Inflammatory macrophage treated with lipopolysaccharide for 1 hour (primary cell): ENCODE measurements around the gene MFAP3.
A peak's percentile ranks its signal among the peaks of the same experiment; 100 is the strongest.
"Not testable (repeated sequence)": the region's sequence is repeated elsewhere in the genome, so short reads cannot be mapped to it uniquely, and the experiment has no call there.

ENCODE experiments used
- DNase-seq, 2 donors: peaks; one replicate each; pipeline ENCODE4 v3.0.0-alpha.2; 2020 to 2022

MFAP3 gene

DNA sequence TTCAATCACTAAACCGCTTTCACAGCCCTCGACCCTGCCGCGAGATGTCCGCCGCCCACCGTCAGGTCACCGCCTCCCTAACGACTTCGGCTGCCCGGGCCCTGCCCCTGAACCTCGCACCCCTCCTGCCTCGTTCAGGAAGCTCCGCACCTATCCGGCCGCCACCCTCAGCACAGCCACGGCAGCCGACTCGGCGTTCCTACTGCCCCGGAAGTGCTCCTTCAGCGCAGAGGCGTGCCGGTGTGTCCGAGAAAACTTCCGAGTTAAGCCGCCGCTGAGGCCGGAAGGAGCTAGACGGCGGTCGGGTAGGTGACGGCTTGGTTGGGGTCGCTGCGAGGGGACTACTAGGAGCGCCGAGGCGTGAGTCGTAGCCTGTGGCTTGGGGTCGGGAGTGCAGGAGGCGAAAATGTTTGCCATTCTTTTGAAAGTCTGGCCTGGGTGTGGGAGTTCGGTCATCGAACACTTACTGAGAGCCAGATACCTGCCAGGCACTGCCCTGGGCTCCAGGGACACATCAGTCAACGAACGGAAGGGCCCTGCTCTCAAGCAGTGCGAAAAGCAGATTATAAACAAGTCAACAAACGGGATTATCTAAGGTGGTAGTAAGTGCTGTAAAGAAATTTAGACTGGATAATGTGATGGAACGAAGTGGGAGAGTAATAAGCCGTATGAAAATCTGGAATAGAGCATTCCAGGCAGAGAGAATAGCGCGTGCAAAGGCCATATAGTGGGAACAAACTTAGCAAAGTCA, at the start of gene MFAP3, which contains the start of gene FAM114A2:
Gene MFAP3, plus strand, starts transcription at position 261 of the 751 bp plus-strand sequence. CDS start 10,756 bp downstream, outside the sequence.
Gene FAM114A2, minus strand, starts transcription at position 204 of the 751 bp plus-strand sequence. CDS start 3,957 bp downstream, outside the sequence.
- peak; percentile 84 for DNase-seq

GRCh38 chr5:153991168-153991567, 47.6 kb upstream of the MFAP3 start:
- DNase-seq, result no peak

GRCh38 chr5:153998010-153998409, 40.8 kb upstream of the MFAP3 start:
- DNase-seq, result no peak

GRCh38 chr5:153998768-153999167, 40.0 kb upstream of the MFAP3 start:
- DNase-seq, result no peak

GRCh38 chr5:153999995-154000394, 38.8 kb upstream of the MFAP3 start:
- no peak for DNase-seq

DNA sequence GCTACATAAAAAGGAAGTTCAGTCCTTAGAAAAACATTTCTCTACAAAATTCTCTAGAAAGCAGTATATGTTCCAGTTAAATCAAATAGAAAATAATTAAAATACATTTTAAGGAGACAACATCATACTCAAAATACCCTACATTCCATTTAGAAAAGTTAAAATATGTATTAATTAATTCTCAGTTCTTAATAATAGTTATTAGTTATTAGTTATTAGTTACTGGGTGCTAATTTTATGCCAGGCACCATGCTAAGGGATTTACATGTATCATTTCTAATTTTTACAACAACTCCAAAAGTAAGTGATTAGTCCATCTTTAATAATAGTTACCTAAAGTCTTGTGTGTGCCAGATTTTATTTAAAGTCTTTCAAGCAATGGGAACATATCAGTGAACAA, 38.1 kb upstream of the MFAP3 start:
- no peak for DNase-seq

DNA sequence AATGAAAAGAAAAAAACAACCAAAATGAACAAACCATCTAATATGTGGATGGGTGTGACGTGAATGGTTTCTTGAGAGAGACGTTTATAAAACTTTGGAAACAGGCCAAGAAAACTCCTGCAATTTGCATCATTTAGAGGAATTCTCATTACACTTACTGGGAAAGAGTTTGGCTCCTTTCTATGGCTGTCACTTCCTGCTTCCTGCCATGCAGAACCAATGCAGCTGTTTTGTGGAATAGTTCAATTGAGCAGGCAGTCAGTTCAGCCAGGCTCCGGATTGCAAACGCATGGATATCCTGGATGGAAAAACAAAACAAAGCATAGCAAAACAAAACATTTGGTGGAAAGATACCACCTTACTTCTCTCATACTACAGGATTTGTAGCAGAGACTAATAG, 36.7 kb upstream of the MFAP3 start:
- no peak for DNase-seq

GRCh38 chr5:154002511-154003020, 36.2 kb upstream of the MFAP3 start:
- no peak for DNase-seq

DNA sequence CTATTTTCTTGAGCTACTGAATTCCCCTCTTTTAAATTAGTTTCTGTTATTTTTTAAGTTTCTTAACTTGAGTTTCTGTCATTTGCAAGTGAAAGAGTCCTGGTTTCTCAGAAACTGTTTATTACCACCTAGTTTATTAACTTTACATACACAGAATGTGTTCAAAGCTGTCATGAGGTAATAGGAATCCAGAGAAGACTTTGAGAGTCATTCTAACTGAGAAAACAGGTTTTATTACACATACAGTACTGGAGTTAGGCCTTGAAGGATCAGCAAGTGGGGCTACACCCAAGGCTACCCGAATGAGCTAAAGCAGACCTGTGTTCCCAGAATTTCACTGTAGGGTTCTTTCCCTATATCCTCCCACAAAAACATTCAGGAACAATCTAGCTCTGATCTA, 33.1 kb upstream of the MFAP3 start:
- no peak for DNase-seq

DNA sequence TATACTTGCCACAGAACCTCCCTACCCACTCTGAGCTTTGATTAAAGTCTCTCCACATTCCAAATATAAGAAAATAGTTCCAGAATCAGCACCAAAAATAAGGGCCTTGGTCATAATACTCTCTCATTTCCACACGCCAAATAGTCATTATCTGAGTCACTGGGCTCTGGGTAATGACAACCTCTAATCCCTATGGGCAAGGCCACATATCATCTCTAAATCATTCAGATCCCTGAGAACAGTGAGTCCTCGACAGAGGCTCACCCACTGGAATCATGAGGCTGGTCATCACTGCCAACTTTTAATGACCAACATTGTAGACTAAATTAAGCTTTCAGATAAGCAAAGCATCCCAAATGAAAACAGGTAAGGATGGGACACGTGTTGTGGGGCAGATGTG, 28.1 kb upstream of the MFAP3 start:
- DNase-seq, result no peak

- no peak for DNase-seq
Observed at GRCh38 chr5:154015071-154015693, 23.6 kb upstream of the MFAP3 start.

DNA sequence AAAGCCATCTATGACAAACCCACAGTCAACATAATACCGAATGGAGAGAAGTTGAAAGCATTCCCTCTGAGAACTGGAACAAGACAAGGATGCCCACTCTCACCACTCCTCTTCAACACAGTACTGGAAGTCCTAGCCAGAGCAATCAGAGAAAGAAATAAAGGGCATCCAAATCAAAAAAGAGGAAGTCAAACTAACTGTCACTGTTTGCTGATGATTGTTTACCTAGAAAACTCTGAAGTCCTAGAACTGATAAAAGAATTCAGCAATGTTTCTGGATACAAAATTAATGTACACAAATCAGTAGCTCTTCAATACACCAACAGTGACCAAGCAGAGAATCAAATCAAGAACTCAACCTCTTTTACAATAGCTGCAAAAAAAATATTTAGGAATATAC, 19.8 kb upstream of the MFAP3 start:
- not testable (repeated sequence) for DNase-seq

DNA sequence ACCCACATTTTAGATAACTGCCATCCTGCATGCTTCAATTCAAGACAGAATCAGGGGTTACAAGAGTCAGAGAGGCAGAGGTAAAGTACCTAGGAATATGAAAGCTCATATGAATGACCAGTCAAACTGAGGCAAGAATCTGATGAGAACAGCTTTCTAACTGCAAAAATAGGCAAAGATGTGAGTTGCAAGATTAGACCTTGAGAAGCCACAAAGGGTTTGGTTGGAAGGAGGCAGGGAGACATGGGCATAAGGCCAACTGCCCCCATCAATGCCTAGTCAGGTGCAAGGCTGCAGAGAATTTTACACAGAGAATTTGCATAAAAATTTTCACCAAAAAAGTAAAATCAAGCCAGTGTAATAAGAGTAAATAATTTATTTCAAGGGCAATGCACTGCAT, 12.8 kb upstream of the MFAP3 start:
- no peak for DNase-seq

DNA sequence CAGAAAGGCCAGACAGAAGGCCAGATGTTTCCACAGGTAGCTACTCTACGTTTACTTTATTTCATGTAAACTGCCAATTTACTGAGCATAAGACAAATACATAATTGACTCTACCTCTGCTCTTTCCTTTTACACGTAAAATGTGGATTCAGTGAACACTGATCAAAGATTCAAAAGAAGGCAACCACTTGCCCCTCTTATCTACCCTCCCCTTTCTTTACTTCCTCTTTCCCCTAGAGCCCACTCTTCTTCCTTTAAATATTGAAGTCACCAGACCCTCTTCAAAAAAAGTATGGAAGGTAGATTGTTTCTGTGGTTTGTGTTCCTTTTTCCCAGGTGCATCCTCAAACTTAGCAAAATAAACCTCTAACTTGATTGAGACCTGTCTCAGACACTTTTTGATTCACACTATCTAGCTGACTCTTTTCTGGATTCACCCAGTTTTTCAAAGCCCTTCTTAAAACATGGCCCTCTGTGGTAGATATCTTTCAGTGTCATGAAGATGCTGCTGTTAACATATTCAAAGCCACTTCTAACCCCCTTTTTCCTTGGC, 6.8 kb upstream of the MFAP3 start:
- DNase-seq, result no peak

DNA sequence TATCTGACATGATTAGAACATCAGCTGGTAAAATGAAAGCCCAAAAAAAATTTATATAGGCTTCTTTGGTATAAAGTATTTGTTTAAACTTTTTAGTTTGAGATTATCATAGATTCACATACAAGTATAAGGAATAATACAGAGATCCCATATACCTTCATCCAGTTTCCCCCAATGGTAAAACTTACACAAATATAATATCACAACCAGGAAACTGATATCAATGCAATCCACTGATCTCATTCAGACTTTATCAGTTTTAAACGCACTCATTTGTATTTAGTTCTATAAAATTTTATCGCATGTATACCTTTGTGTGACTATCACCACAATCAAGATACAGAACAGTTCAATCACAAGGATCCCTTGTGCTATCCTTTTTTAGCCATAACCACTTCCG, 3.8 kb upstream of the MFAP3 start:
- DNase-seq, result no peak

DNA sequence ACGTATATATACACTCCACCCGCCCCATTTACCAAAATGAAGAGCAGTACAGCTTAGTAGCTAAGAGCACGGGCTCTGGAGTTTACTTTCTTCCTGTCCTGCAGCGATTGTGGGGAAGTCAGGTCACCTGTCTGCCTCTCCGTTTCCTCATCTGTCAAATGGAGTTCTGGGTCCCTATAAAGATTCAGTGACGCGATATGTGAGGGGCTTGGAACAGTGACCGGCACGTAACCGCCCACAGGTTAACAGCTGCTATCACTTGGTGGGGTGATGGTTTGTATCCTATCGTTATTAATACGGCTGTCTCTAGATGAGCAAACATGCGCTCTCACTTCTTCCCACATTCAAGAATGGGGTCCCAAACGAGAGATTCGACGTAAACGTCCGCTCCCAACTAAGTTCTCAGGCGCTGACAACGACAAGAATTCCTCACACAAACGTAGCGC, 483 bp upstream of the MFAP3 start:
- peak; percentile 18 to 26 for DNase-seq

- DNase-seq, result no peak
Observed at GRCh38 chr5:154039458-154039829, 677 bp downstream of the MFAP3 start.

DNA sequence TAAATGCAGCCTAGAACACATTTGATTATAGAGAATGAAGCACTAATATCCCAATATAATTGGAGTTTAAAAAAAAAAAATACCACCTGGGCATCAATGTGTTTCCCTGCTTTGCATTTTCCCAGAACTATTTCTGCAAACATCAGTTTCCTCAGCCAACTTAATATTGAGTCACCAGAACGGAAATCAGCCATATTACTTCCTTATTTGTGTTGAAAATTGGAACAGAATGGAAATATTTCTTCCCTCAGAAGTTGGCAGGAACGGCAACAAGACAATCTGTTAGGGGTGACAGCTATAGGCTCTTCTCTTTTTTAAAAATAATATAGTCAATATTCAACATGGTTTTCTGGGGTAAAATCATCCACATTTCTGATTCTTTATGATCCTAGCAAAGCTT, 4.0 kb downstream of the MFAP3 start:
- DNase-seq, result peak; percentile 65 to 77

- DNase-seq, result no peak
Observed at GRCh38 chr5:154044099-154044498, 5.3 kb downstream of the MFAP3 start.

DNA sequence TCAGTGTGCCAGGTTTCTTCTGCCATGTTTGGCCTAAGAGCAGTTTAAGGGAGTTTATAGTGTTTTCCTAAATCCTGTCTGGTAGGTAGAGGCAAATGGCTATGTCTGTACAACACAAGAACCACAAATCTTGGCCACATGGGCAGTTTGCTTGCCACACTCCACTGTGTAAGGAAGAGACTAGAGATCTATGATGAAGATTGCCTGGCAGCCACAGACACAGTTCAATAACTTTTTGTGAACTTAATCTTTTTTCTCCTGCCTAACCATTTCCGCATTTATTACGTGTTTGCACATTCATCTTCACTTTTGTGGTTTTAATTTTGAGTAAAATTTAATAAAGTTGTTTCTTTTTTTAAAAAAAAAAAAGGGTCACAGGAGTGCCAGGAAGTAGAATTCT, 5.8 kb downstream of the MFAP3 start:
- no peak for DNase-seq

DNA sequence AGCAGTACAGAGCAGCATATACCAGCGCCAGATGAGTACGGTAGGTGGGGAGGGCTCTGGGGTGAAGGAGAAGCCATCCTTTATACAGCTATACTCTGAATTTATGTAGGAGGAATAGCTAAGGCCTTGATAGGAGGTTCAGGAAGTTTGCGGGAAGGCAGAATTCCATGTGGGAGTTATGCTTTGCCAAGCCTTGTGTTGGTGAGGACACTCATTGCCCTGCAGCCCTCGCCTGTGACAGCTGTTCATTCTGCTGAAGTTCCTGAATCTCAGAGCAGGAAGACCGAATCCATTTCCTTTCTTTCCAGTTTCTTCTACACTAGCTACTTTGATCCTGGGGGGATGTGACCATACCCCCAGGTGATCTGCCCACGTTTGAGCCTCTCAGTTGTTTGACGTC, 7.7 kb downstream of the MFAP3 start:
- DNase-seq, result no peak

GRCh38 chr5:154047324-154047723, 8.6 kb downstream of the MFAP3 start:
- DNase-seq, result no peak

- peak; percentile 58 to 69 for DNase-seq
Observed at GRCh38 chr5:154049636-154050035, 10.9 kb downstream of the MFAP3 start.

DNA sequence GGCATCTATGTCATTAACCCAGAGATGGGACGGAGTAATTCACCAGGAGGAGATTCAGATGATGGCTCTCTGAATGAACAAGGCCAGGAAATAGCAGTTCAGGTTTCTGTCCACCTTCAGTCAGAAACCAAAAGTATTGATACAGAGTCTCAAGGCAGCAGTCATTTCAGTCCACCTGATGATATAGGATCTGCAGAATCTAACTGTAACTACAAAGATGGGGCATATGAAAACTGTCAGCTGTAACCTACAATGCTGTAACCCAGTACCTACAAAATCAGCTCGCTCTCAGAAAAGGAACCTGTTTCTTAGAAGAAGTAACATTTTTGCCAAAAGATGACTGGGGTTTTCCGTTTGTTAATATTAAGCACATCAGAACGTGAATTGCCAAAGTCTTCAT, 14.7 kb downstream of the MFAP3 start:
- DNase-seq, result no peak
